Measurements from ENCODE around the gene CASP14. TPM values are rescaled to one million over a fixed set of nuclear protein-coding genes. Genes with fewer than 3 reads are reported as not detected.
"Not testable (repeated sequence)": the region's sequence is repeated elsewhere in the genome, so short reads cannot be mapped to it uniquely, and the experiment has no call there.

The CASP14 gene
- polyA plus RNA-seq, 2 of the 4 experiments (the other 2 are of a cell fraction): not detected

GRCh38 chr19:15074371-15074770, 25.1 kb downstream of the CASP14 start (continued):
- TF ChIP-seq BCL3 (IDR thresholded peaks at IDR 0.05): no peak
- TF ChIP-seq HMGXB4 (CRISPR knock-in tag; IDR thresholded peaks at IDR 0.05; ENCODE audit: borderline replicate concordance): no peak
- TF ChIP-seq, protein P1, sequence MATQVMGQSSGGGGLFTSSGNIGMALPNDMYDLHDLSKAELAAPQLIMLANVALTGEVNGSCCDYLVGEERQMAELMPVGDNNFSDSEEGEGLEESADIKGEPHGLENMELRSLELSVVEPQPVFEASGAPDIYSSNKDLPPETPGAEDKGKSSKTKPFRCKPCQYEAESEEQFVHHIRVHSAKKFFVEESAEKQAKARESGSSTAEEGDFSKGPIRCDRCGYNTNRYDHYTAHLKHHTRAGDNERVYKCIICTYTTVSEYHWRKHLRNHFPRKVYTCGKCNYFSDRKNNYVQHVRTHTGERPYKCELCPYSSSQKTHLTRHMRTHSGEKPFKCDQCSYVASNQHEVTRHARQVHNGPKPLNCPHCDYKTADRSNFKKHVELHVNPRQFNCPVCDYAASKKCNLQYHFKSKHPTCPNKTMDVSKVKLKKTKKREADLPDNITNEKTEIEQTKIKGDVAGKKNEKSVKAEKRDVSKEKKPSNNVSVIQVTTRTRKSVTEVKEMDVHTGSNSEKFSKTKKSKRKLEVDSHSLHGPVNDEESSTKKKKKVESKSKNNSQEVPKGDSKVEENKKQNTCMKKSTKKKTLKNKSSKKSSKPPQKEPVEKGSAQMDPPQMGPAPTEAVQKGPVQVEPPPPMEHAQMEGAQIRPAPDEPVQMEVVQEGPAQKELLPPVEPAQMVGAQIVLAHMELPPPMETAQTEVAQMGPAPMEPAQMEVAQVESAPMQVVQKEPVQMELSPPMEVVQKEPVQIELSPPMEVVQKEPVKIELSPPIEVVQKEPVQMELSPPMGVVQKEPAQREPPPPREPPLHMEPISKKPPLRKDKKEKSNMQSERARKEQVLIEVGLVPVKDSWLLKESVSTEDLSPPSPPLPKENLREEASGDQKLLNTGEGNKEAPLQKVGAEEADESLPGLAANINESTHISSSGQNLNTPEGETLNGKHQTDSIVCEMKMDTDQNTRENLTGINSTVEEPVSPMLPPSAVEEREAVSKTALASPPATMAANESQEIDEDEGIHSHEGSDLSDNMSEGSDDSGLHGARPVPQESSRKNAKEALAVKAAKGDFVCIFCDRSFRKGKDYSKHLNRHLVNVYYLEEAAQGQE (IDR thresholded peaks at IDR 0.05): no peak
- no peak for TF ChIP-seq RNF2 (IDR thresholded peaks at IDR 0.05; ENCODE audit: borderline replicate concordance, low read depth)

DNA sequence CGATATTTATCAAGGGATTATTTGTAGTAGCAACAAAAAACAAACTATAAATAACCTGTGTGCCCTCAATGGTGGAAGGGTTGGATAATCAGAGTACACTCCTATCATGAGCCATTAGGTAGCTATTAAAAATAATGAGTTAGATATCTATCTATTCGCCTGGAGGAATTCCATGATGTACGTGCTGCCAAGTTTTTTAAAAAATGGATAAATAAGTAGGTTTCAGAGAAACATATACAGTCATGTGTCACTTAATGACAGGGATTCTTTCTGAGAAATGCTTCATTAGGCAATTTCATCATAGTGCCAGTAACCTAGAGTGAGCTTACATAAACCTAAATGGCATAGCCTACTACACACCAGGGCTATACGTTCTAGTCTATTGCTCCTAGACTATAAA, 26.5 kb downstream of the CASP14 start:
- WGBS (ENCODE audit: missing lambda C conversion rate): 40% methylated on average over 4 of the region's 4 CpGs
- ATAC-seq: no peak
- no peak for FAIRE-seq
- H3K4me2 ChIP-seq: no peak overlapping the region
- no peak overlapping the region for H3K4me3 ChIP-seq
- no peak overlapping the region for H3K27ac ChIP-seq
- POLR2A ChIA-PET: no interaction called here
- no peaks in the 10 kb centered on the region for H3K9me3 ChIP-seq
- CTCF ChIA-PET: interaction anchor here (1.7 kb wide), 1 partner anchor 16 kb away, joined by 8 read pairs; no protein-coding TSS in a partner anchor
- no peak for TF ChIP-seq CBX2 (IDR thresholded peaks at IDR 0.05; ENCODE audit: borderline replicate concordance, low read depth)
- TF ChIP-seq KDM1A (IDR thresholded peaks at IDR 0.05; ENCODE audit: low read depth): no peak
- TF ChIP-seq, protein P2, sequence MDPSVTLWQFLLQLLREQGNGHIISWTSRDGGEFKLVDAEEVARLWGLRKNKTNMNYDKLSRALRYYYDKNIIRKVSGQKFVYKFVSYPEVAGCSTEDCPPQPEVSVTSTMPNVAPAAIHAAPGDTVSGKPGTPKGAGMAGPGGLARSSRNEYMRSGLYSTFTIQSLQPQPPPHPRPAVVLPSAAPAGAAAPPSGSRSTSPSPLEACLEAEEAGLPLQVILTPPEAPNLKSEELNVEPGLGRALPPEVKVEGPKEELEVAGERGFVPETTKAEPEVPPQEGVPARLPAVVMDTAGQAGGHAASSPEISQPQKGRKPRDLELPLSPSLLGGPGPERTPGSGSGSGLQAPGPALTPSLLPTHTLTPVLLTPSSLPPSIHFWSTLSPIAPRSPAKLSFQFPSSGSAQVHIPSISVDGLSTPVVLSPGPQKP (IDR thresholded peaks at IDR 0.05; ENCODE audit: low read depth, low read length): no peak
- no peak for TF ChIP-seq EHMT2 (IDR thresholded peaks at IDR 0.05; ENCODE audit: low read depth)
- no peak for TF ChIP-seq FOSL2 (IDR thresholded peaks at IDR 0.05)
- TF ChIP-seq FOSL2 (CRISPR knock-in tag; IDR thresholded peaks at IDR 0.05): no peak
- TF ChIP-seq EP300 (IDR thresholded peaks at IDR 0.05): no peak
- no peak for TF ChIP-seq BHLHE40 (IDR thresholded peaks at IDR 0.05; ENCODE audit: low read depth, low read length)
- TF ChIP-seq MAZ (IDR thresholded peaks at IDR 0.05; ENCODE audit: borderline replicate concordance, low read depth, low read length): no peak
- no peak for TF ChIP-seq RFX5 (IDR thresholded peaks at IDR 0.05)
- no peak for DNase-seq (ENCODE audit: low read depth in 1 of 2, low spot score in 1 of 2)
- H3K4me1 ChIP-seq: no peaks in the 10 kb centered on the region

DNA sequence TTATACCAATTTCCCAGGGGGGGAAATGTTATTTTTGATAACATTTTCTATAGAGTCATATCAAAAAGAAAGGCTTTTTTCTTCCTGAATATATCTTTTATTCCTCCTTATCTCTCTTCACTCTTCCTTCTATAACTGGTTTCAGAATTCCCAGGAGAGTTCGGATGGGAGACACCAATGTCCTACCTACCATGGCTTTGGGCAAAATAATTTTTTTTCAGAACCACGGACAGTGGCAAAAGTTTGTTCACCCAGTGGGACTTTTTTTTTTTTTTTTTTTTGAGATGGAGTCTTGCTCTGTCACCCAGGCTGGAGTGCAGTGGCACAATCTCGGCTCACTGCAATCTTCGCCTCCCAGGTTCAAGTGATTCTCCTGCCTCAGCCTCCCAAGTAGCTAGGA, 30.7 kb downstream of the CASP14 start:
- H3K4me2 ChIP-seq; H3K9me3 ChIP-seq; H3K4me3 ChIP-seq; H3K4me1 ChIP-seq; ATAC-seq; DNase-seq (ENCODE audit: low read depth in 1 of 2, low spot score in 1 of 2); H3K27ac ChIP-seq; CTCF ChIA-PET; FAIRE-seq; POLR2A ChIA-PET: not testable (repeated sequence)
- TF ChIP-seq, protein P1 (IDR thresholded peaks at IDR 0.05): peak; percentile 75
- WGBS (ENCODE audit: missing lambda C conversion rate): 10% methylated on average over 3 of the region's 4 CpGs

All from A549 (cell line).